ENCODE data around the gene LMBRD1. TPM values are rescaled to one million over a fixed set of nuclear protein-coding genes. Genes with fewer than 3 reads are reported as not detected.
"Not testable (repeated sequence)": the region's sequence is repeated elsewhere in the genome, so short reads cannot be mapped to it uniquely, and the experiment has no call there.

The LMBRD1 gene
- total RNA-seq, 1 donor from 2014 or later, result 28.7 TPM

GRCh38 chr6:69801225-69801624 is 4.4 kb upstream of the LMBRD1 start:
- no peaks in the 10 kb centered on the region for H3K36me3 Mint-ChIP-seq (ENCODE audit: low read depth)
- H3K27me3 Mint-ChIP-seq (ENCODE audit: low read depth), result no peaks in the 10 kb centered on the region
- H3K27ac Mint-ChIP-seq (ENCODE audit: unreplicated experiment), result no peak overlapping the region
- H3K4me3 Mint-ChIP-seq (ENCODE audit: unreplicated experiment), result no peak overlapping the region
- H3K9me3 Mint-ChIP-seq (ENCODE audit: low read depth), result peaks cover 6% of the 10 kb centered on the region
- H3K4me1 Mint-ChIP-seq (ENCODE audit: low read depth), result peaks cover 8% of the 10 kb centered on the region
- no peak for DNase-seq (ENCODE audit: low spot score)
- TF ChIP-seq CTCF (IDR thresholded peaks at IDR 0.05), result no peak

GRCh38 chr6:69798796-69799195 is 2.0 kb upstream of the LMBRD1 start:
- H3K9me3 Mint-ChIP-seq (ENCODE audit: low read depth); H3K36me3 Mint-ChIP-seq (ENCODE audit: low read depth); DNase-seq (ENCODE audit: low spot score); H3K27ac Mint-ChIP-seq (ENCODE audit: unreplicated experiment); H3K27me3 Mint-ChIP-seq (ENCODE audit: low read depth); H3K4me3 Mint-ChIP-seq (ENCODE audit: unreplicated experiment): not testable (repeated sequence)
- peaks cover 18% of the 10 kb centered on the region for H3K4me1 Mint-ChIP-seq (ENCODE audit: low read depth)

- Mint-ChIP-seq H3K4me3 (ENCODE audit: unreplicated experiment) (peak overlapping the region; percentile 81), H3K27me3 (ENCODE audit: low read depth) (no peaks in the 10 kb centered on the region), H3K27ac (ENCODE audit: unreplicated experiment) (peak overlapping the region; percentile 84), H3K36me3 (ENCODE audit: low read depth) (no peaks in the 10 kb centered on the region), H3K9me3 (ENCODE audit: low read depth) (peaks cover 6% of the 10 kb centered on the region), H3K4me1 (ENCODE audit: low read depth) (peaks cover 23% of the 10 kb centered on the region)
- DNase-seq (ENCODE audit: low spot score), result no peak
- TF ChIP-seq CTCF (IDR thresholded peaks at IDR 0.05), result no peak
Measured at GRCh38 chr6:69796073-69796641, 653 bp downstream of the LMBRD1 start.

DNA sequence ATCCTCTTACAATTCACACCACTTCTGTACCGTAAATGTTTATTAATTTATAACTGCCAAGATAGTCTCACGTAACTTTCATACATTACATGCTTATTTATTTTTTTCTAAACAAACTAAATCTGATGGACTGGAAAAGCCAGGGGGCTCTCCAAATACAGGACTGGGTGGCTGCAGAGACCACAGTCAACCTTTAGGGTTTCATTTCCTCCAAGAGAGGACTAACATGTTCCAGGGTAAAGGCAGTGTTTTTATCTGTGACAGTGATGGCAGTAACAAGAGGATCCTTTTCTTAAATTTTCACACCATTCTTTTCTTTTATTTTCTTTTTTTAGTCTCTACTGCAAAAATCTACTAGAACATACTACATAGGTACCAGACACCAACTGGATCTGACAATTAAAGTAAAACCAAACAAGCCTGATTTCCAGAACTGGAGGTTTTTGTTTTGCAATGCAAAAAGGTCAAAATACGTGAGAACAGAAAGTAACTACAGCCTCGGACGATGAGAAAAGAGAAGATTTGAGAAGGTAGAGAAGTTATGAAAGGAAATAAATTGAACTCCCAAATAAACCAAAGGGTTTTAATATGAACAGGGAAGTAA is 1.2 kb downstream of the LMBRD1 start:
- Mint-ChIP-seq H3K27me3 (ENCODE audit: low read depth) (no peaks in the 10 kb centered on the region), H3K27ac (ENCODE audit: unreplicated experiment) (peak overlapping the region; percentile 84), H3K4me3 (ENCODE audit: unreplicated experiment) (peak overlapping the region; percentile 81), H3K9me3 (ENCODE audit: low read depth) (peaks cover 6% of the 10 kb centered on the region), H3K36me3 (ENCODE audit: low read depth) (no peaks in the 10 kb centered on the region), H3K4me1 (ENCODE audit: low read depth) (peaks cover 23% of the 10 kb centered on the region)
- no peak for TF ChIP-seq CTCF (IDR thresholded peaks at IDR 0.05)
- no peak for DNase-seq (ENCODE audit: low spot score)

GRCh38 chr6:69792292-69792691 is 4.5 kb downstream of the LMBRD1 start:
- Mint-ChIP-seq H3K36me3 (ENCODE audit: low read depth) (peaks cover 2% of the 10 kb centered on the region), H3K27me3 (ENCODE audit: low read depth) (no peaks in the 10 kb centered on the region), H3K27ac (ENCODE audit: unreplicated experiment) (no peak overlapping the region), H3K9me3 (ENCODE audit: low read depth) (peaks cover 1% of the 10 kb centered on the region), H3K4me3 (ENCODE audit: unreplicated experiment) (no peak overlapping the region), H3K4me1 (ENCODE audit: low read depth) (peaks cover 19% of the 10 kb centered on the region)
- TF ChIP-seq CTCF (IDR thresholded peaks at IDR 0.05), result no peak
- no peak for DNase-seq (ENCODE audit: low spot score)

- no peak for DNase-seq (ENCODE audit: low spot score)
- Mint-ChIP-seq H3K4me1 (ENCODE audit: low read depth) (peaks cover 14% of the 10 kb centered on the region), H3K27ac (ENCODE audit: unreplicated experiment) (no peak overlapping the region)
Measured at GRCh38 chr6:69791065-69791471, 5.7 kb downstream of the LMBRD1 start.

More at GRCh38 chr6:69791065-69791471, 5.7 kb downstream of the LMBRD1 start:
- Mint-ChIP-seq H3K36me3 (ENCODE audit: low read depth) (peaks cover 3% of the 10 kb centered on the region), H3K4me3 (ENCODE audit: unreplicated experiment) (no peak overlapping the region), H3K27me3 (ENCODE audit: low read depth) (no peaks in the 10 kb centered on the region), H3K9me3 (ENCODE audit: low read depth) (no peaks in the 10 kb centered on the region)
- TF ChIP-seq CTCF (IDR thresholded peaks at IDR 0.05), result no peak

Data from chondrocyte (in vitro differentiated cells).